ENCODE data around the gene GPATCH2L. TPM values are rescaled to one million over a fixed set of nuclear protein-coding genes. Genes with fewer than 3 reads are reported as not detected.
A peak's percentile ranks its signal among the peaks of the same experiment; 100 is the strongest.

GPATCH2L gene
- polyA plus RNA-seq, 6 donors from 2014 or later: 10.7 to 18.1 (median 13.3) TPM

GRCh38 chr14:76257842-76258397 is 106.2 kb downstream of the GPATCH2L start:
- ATAC-seq (ENCODE audit: low read depth in 2 of 2): no peak
- no peak overlapping the region for H3K27ac Mint-ChIP-seq
- no peak overlapping the region for H3K4me3 Mint-ChIP-seq
- peaks cover 0 to 3% (median 0%) of the 10 kb centered on the region in 7 donors for H3K9me3 Mint-ChIP-seq
- peaks cover 0 to 5% of the 10 kb centered on the region in 2 donors for H3K36me3 Mint-ChIP-seq
- peaks cover 10 to 17% (median 12%) of the 10 kb centered on the region in 3 donors for H3K27me3 Mint-ChIP-seq
- no peak for DNase-seq
- no peaks in the 10 kb centered on the region for H3K4me1 Mint-ChIP-seq

GRCh38 chr14:76259029-76259735 is 107.5 kb downstream of the GPATCH2L start:
- H3K9me3 Mint-ChIP-seq: peaks cover 0 to 3% (median 0%) of the 10 kb centered on the region in 7 donors
- ATAC-seq (ENCODE audit: low read depth in 2 of 2) (no peak), DNase-seq (no peak)
- peaks cover 0 to 5% of the 10 kb centered on the region in 2 donors for H3K36me3 Mint-ChIP-seq
- no peaks in the 10 kb centered on the region for H3K4me1 Mint-ChIP-seq
- no peak overlapping the region for H3K27ac Mint-ChIP-seq
- H3K4me3 Mint-ChIP-seq: no peak overlapping the region
- peaks cover 9 to 26% (median 17%) of the 10 kb centered on the region in 3 donors for H3K27me3 Mint-ChIP-seq

- H3K27ac Mint-ChIP-seq: no peak overlapping the region
- no peak overlapping the region for H3K4me3 Mint-ChIP-seq
- H3K9me3 Mint-ChIP-seq: peaks cover 0 to 3% (median 0%) of the 10 kb centered on the region in 7 donors
- peaks cover 23 to 32% (median 31%) of the 10 kb centered on the region in 3 donors for H3K27me3 Mint-ChIP-seq
- H3K36me3 Mint-ChIP-seq: peaks cover 2 to 5% of the 10 kb centered on the region in 2 donors
- DNase-seq (no peak), ATAC-seq (ENCODE audit: low read depth in 2 of 2) (no peak)
- H3K4me1 Mint-ChIP-seq: no peaks in the 10 kb centered on the region
These were observed 109.0 kb downstream of the GPATCH2L start for GRCh38 chr14:76260749-76261148.

- Mint-ChIP-seq H3K9me3 (peaks cover 0 to 4% (median 0%) of the 10 kb centered on the region in 7 donors), H3K27ac (peak overlapping the region in 1 of 6 donors; percentile 33), H3K27me3 (peaks cover 29 to 39% (median 35%) of the 10 kb centered on the region in 3 donors), H3K4me1 (peaks cover 0 to 3% (median 2%) of the 10 kb centered on the region in 3 donors), H3K36me3 (peaks cover 5 to 8% of the 10 kb centered on the region in 2 donors), H3K4me3 (no peak overlapping the region)
- ATAC-seq (ENCODE audit: low read depth in 2 of 2): no peak
- DNase-seq: no peak
These were observed 109.7 kb downstream of the GPATCH2L start for GRCh38 chr14:76261371-76261811.

- Mint-ChIP-seq H3K4me1 (peaks cover 0 to 10% (median 3%) of the 10 kb centered on the region in 3 donors), H3K36me3 (peaks cover 5 to 8% of the 10 kb centered on the region in 2 donors), H3K27me3 (peaks cover 28 to 41% (median 31%) of the 10 kb centered on the region in 3 donors), H3K27ac (no peak overlapping the region), H3K9me3 (peaks cover 0 to 4% (median 0%) of the 10 kb centered on the region in 7 donors), H3K4me3 (no peak overlapping the region)
- DNase-seq (no peak), ATAC-seq (ENCODE audit: low read depth in 2 of 2) (no peak)
These were observed 110.9 kb downstream of the GPATCH2L start for GRCh38 chr14:76262641-76263040.

Other genes with a start within 250 kb of the GPATCH2L start
- gene TGFB3, start 169.9 kb upstream of the GPATCH2L start, polyA plus RNA-seq (ENCODE audit: low read depth in 6 of 6): under 1 TPM in 5 of 6 donors, not detected in 1; 0.19 to 0.66 (median 0.43) TPM
- gene IFT43, start 166.2 kb upstream of the GPATCH2L start, polyA plus RNA-seq (ENCODE audit: low read depth in 6 of 6): 10 to 100 TPM; 13.5 to 25.9 (median 19.7) TPM
- not detected for gene ESRRB, start 224.2 kb downstream of the GPATCH2L start, polyA plus RNA-seq (ENCODE audit: low read depth in 6 of 6)